ENCODE data around the gene C22orf15.

Gene C22orf15

GRCh38 chr22:23791738-23792645, 29.2 kb downstream of the C22orf15 start:
- 96% methylated on average over 25 of the region's 25 CpGs for WGBS
- Histone ChIP-seq H3K27ac (ENCODE audit: low read depth, low read length) (no peak overlapping the region), H3K9ac (ENCODE audit: low read depth, low read length) (no peak overlapping the region), H3K4me3 (ENCODE audit: low read length) (no peak overlapping the region), H3K27me3 (ENCODE audit: insufficient read depth, low read length) (no peaks in the 10 kb centered on the region), H3K4me1 (ENCODE audit: insufficient read depth, low read length) (peaks cover 16% of the 10 kb centered on the region), H3K9me3 (ENCODE audit: insufficient read depth, low read depth, low read length) (no peaks in the 10 kb centered on the region), H3K36me3 (ENCODE audit: insufficient read depth, low read length) (peaks cover 59% of the 10 kb centered on the region)

GRCh38 chr22:23793326-23793725, 30.5 kb downstream of the C22orf15 start:
- Histone ChIP-seq H3K36me3 (ENCODE audit: insufficient read depth, low read length) (peaks cover 67% of the 10 kb centered on the region), H3K27me3 (ENCODE audit: insufficient read depth, low read length) (no peaks in the 10 kb centered on the region)
- WGBS, result 97% methylated on average over 8 of the region's 8 CpGs

GRCh38 chr22:23796461-23796860, 33.7 kb downstream of the C22orf15 start:
- no peaks in the 10 kb centered on the region for H3K27me3 ChIP-seq (ENCODE audit: insufficient read depth, low read length)
- no peak overlapping the region for H3K9ac ChIP-seq (ENCODE audit: low read depth, low read length)
- H3K9me3 ChIP-seq (ENCODE audit: insufficient read depth, low read depth, low read length), result no peaks in the 10 kb centered on the region
- H3K4me1 ChIP-seq (ENCODE audit: insufficient read depth, low read length), result no peaks in the 10 kb centered on the region
- H3K36me3 ChIP-seq (ENCODE audit: insufficient read depth, low read length), result peaks cover 85% of the 10 kb centered on the region
- 95% methylated on average over 5 of the region's 5 CpGs for WGBS
- no peak overlapping the region for H3K27ac ChIP-seq (ENCODE audit: low read depth, low read length)
- H3K4me3 ChIP-seq (ENCODE audit: low read length), result no peak overlapping the region

More at GRCh38 chr22:23793326-23793725, 30.5 kb downstream of the C22orf15 start:
- H3K9me3 ChIP-seq (ENCODE audit: insufficient read depth, low read depth, low read length), result no peaks in the 10 kb centered on the region
- H3K4me1 ChIP-seq (ENCODE audit: insufficient read depth, low read length), result peaks cover 11% of the 10 kb centered on the region; the same call in 1 of the 2 replicates
- H3K9ac ChIP-seq (ENCODE audit: low read depth, low read length), result no peak overlapping the region
- no peak overlapping the region for H3K4me3 ChIP-seq (ENCODE audit: low read length)
- H3K27ac ChIP-seq (ENCODE audit: low read depth, low read length), result no peak overlapping the region

GRCh38 chr22:23800297-23801237, 37.8 kb downstream of the C22orf15 start:
- Histone ChIP-seq H3K4me3 (ENCODE audit: low read length) (no peak overlapping the region), H3K9me3 (ENCODE audit: insufficient read depth, low read depth, low read length) (no peaks in the 10 kb centered on the region), H3K27ac (ENCODE audit: low read depth, low read length) (no peak overlapping the region), H3K4me1 (ENCODE audit: insufficient read depth, low read length) (no peaks in the 10 kb centered on the region), H3K27me3 (ENCODE audit: insufficient read depth, low read length) (no peaks in the 10 kb centered on the region), H3K9ac (ENCODE audit: low read depth, low read length) (no peak overlapping the region), H3K36me3 (ENCODE audit: insufficient read depth, low read length) (peaks cover 84% of the 10 kb centered on the region)
- WGBS, result 96% methylated on average over 18 of the region's 18 CpGs

GRCh38 chr22:23801238-23801821, 38.5 kb downstream of the C22orf15 start:
- Histone ChIP-seq H3K36me3 (ENCODE audit: insufficient read depth, low read length) (peaks cover 84% of the 10 kb centered on the region), H3K4me1 (ENCODE audit: insufficient read depth, low read length) (no peaks in the 10 kb centered on the region), H3K27me3 (ENCODE audit: insufficient read depth, low read length) (no peaks in the 10 kb centered on the region), H3K27ac (ENCODE audit: low read depth, low read length) (no peak overlapping the region), H3K4me3 (ENCODE audit: low read length) (no peak overlapping the region), H3K9ac (ENCODE audit: low read depth, low read length) (no peak overlapping the region), H3K9me3 (ENCODE audit: insufficient read depth, low read depth, low read length) (no peaks in the 10 kb centered on the region)
- WGBS, result 94% methylated on average over 11 of the region's 11 CpGs

- no peaks in the 10 kb centered on the region for H3K4me1 ChIP-seq (ENCODE audit: insufficient read depth, low read length)
- H3K27ac ChIP-seq (ENCODE audit: low read depth, low read length), result no peak overlapping the region
Measured at GRCh38 chr22:23801886-23802377, 39.1 kb downstream of the C22orf15 start.

GRCh38 chr22:23803001-23803819, 40.4 kb downstream of the C22orf15 start:
- H3K36me3 ChIP-seq (ENCODE audit: insufficient read depth, low read length), result peaks cover 85% of the 10 kb centered on the region

More at GRCh38 chr22:23801886-23802377, 39.1 kb downstream of the C22orf15 start:
- peaks cover 85% of the 10 kb centered on the region for H3K36me3 ChIP-seq (ENCODE audit: insufficient read depth, low read length)
- H3K9me3 ChIP-seq (ENCODE audit: insufficient read depth, low read depth, low read length), result no peaks in the 10 kb centered on the region
- H3K9ac ChIP-seq (ENCODE audit: low read depth, low read length), result no peak overlapping the region
- H3K27me3 ChIP-seq (ENCODE audit: insufficient read depth, low read length), result no peaks in the 10 kb centered on the region
- WGBS, result 93% methylated on average over 8 of the region's 8 CpGs
- H3K4me3 ChIP-seq (ENCODE audit: low read length), result no peak overlapping the region

GRCh38 chr22:23804781-23805291, 42.0 kb downstream of the C22orf15 start:
- Histone ChIP-seq H3K27me3 (ENCODE audit: insufficient read depth, low read length) (no peaks in the 10 kb centered on the region), H3K4me1 (ENCODE audit: insufficient read depth, low read length) (no peaks in the 10 kb centered on the region), H3K27ac (ENCODE audit: low read depth, low read length) (no peak overlapping the region), H3K4me3 (ENCODE audit: low read length) (no peak overlapping the region), H3K9ac (ENCODE audit: low read depth, low read length) (no peak overlapping the region), H3K36me3 (ENCODE audit: insufficient read depth, low read length) (peaks cover 78% of the 10 kb centered on the region), H3K9me3 (ENCODE audit: insufficient read depth, low read depth, low read length) (no peaks in the 10 kb centered on the region)
- WGBS, result 82% methylated on average over 12 of the region's 12 CpGs

More at GRCh38 chr22:23803001-23803819, 40.4 kb downstream of the C22orf15 start:
- no peaks in the 10 kb centered on the region for H3K4me1 ChIP-seq (ENCODE audit: insufficient read depth, low read length)
- H3K27ac ChIP-seq (ENCODE audit: low read depth, low read length), result no peak overlapping the region
- H3K9ac ChIP-seq (ENCODE audit: low read depth, low read length), result no peak overlapping the region
- H3K27me3 ChIP-seq (ENCODE audit: insufficient read depth, low read length), result no peaks in the 10 kb centered on the region
- H3K9me3 ChIP-seq (ENCODE audit: insufficient read depth, low read depth, low read length), result no peaks in the 10 kb centered on the region
- H3K4me3 ChIP-seq (ENCODE audit: low read length), result no peak overlapping the region
- 79% methylated on average over 21 of the region's 21 CpGs for WGBS

GRCh38 chr22:23806837-23807236, 44.0 kb downstream of the C22orf15 start:
- H3K27ac ChIP-seq (ENCODE audit: low read depth, low read length), result no peak overlapping the region
- H3K4me1 ChIP-seq (ENCODE audit: insufficient read depth, low read length), result no peaks in the 10 kb centered on the region
- WGBS, result 100% methylated on average over 1 of the region's 1 CpG
- H3K4me3 ChIP-seq (ENCODE audit: low read length), result no peak overlapping the region
- H3K27me3 ChIP-seq (ENCODE audit: insufficient read depth, low read length), result no peaks in the 10 kb centered on the region
- no peaks in the 10 kb centered on the region for H3K9me3 ChIP-seq (ENCODE audit: insufficient read depth, low read depth, low read length)
- H3K9ac ChIP-seq (ENCODE audit: low read depth, low read length), result no peak overlapping the region
- peaks cover 72% of the 10 kb centered on the region for H3K36me3 ChIP-seq (ENCODE audit: insufficient read depth, low read length)

GRCh38 chr22:23812378-23812777, 49.6 kb downstream of the C22orf15 start:
- H3K9me3 ChIP-seq (ENCODE audit: insufficient read depth, low read depth, low read length), result no peaks in the 10 kb centered on the region
- no peaks in the 10 kb centered on the region for H3K4me1 ChIP-seq (ENCODE audit: insufficient read depth, low read length)
- H3K27me3 ChIP-seq (ENCODE audit: insufficient read depth, low read length), result no peaks in the 10 kb centered on the region
- H3K9ac ChIP-seq (ENCODE audit: low read depth, low read length), result no peak overlapping the region
- no peak overlapping the region for H3K27ac ChIP-seq (ENCODE audit: low read depth, low read length)
- peaks cover 64% of the 10 kb centered on the region for H3K36me3 ChIP-seq (ENCODE audit: insufficient read depth, low read length)
- no peak overlapping the region for H3K4me3 ChIP-seq (ENCODE audit: low read length)
- WGBS, result 93% methylated on average over 3 of the region's 4 CpGs

Measured in HUES64 (cell line).